H1 (cell line): ENCODE results near the gene ZNF317.

Experiments used
- YY1 ChIP-seq: IDR thresholded peaks from 2 replicates; pipeline ENCODE4 v1.6.1; 2011; ENCODE audit warnings: low read depth, mild to moderate bottlenecking, low read length
- TF ChIP-seq, protein P1 (sequence below), 3 experiments: IDR thresholded peaks; 1 replicate in 2 of 3; 2 replicates in 1 of 3; pipeline versions ENCODE4 v1.5.1 to v1.6.1; 2011; ENCODE audit warnings: low read length in 3 of 3, mild to moderate bottlenecking in 3 of 3, inconsistent platforms in 2 of 3, low read depth in 1 of 3, moderate library complexity in 1 of 3; ENCODE audit not compliant: insufficient read depth in 1 of 3; ENCODE audit errors: control extremely low read depth in 1 of 3

DNA sequence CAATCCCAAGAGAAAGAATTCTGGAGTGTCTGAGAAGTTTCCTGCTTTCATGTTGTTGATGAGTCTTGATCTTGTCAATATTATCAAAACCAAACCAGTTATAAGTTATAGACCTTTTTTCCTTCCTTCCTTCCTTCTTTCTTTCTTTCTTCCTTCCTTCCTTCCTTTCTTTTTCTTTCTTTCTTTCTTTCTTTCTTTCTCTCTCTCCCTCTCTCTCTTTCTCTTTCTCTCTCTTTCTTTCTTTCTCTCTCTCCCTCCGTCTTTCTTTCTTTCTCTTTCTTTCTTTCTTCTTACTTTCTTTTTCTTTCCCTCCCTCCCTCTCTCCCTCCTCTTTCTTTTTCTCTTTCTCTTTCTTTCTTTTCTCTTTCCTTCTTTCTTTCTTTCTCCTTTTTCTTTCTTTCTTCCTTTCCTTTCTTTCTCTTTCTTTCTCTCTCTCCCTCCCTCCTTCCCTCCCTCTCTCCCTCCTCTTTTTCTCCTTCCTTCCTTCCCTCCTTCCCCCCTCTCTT is 13.2 kb upstream of the ZNF317 start, which contains the start of gene OR7G3:
- TF ChIP-seq, protein P1, sequence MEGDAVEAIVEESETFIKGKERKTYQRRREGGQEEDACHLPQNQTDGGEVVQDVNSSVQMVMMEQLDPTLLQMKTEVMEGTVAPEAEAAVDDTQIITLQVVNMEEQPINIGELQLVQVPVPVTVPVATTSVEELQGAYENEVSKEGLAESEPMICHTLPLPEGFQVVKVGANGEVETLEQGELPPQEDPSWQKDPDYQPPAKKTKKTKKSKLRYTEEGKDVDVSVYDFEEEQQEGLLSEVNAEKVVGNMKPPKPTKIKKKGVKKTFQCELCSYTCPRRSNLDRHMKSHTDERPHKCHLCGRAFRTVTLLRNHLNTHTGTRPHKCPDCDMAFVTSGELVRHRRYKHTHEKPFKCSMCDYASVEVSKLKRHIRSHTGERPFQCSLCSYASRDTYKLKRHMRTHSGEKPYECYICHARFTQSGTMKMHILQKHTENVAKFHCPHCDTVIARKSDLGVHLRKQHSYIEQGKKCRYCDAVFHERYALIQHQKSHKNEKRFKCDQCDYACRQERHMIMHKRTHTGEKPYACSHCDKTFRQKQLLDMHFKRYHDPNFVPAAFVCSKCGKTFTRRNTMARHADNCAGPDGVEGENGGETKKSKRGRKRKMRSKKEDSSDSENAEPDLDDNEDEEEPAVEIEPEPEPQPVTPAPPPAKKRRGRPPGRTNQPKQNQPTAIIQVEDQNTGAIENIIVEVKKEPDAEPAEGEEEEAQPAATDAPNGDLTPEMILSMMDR (IDR thresholded peaks at IDR 0.05; ENCODE audit: control extremely low read depth in 1 of 3, insufficient read depth in 1 of 3, low read depth in 1 of 3, low read length in 3 of 3) = no peak
- TF ChIP-seq YY1 = no peak
